HAP-1 (cell line): ENCODE data around the gene LEMD1.

ENCODE experiments used
- DNase-seq, 2 experiments: peaks; one replicate each; pipeline ENCODE4 v3.0.0-alpha.2; 2016 to 2020; ENCODE audit warnings: low spot score in 2 of 2
- H3K27me3 ChIP-seq: fragments of 250-450 bp; sonication (Bioruptor Pico); 2 replicates; pipeline ENCODE4 v1.5.1; 2020; ENCODE audit warnings: low read depth, mild to moderate bottlenecking, moderate library complexity
- H3K36me3 ChIP-seq: fragments of 250-450 bp; sonication (Bioruptor Pico); replicated peaks from 2 replicates; pipeline ENCODE4 v1.5.1; 2020; ENCODE audit warnings: mild to moderate bottlenecking
- H3K4me1 ChIP-seq: fragments of 250-450 bp; sonication (Bioruptor Pico); 2 replicates; pipeline ENCODE4 v1.5.1; 2020; ENCODE audit warnings: mild to moderate bottlenecking
- H3K4me3 ChIP-seq: fragments of 250-450 bp; sonication (Bioruptor Pico); 2 replicates; pipeline ENCODE4 v1.5.1; 2020; ENCODE audit warnings: mild to moderate bottlenecking, moderate library complexity
- H3K9me3 ChIP-seq: fragments of 250-450 bp; sonication (Bioruptor Pico); 2 replicates; pipeline ENCODE4 v1.5.1; 2020; ENCODE audit warnings: mild to moderate bottlenecking, moderate library complexity
- in situ Hi-C: fragments of 300-500 bp; cut with MboI; formaldehyde crosslinking; loops from 3 replicates; pipeline ENCODE4 v1.14.3; 2020; ENCODE audit warnings: low sequenced_read_pairs, inconsistent platforms, mixed read lengths

LEMD1 gene, protein sequence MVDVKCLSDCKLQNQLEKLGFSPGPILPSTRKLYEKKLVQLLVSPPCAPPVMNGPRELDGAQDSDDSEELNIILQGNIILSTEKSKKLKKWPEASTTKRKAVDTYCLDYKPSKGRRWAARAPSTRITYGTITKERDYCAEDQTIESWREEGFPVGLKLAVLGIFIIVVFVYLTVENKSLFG

DNA sequence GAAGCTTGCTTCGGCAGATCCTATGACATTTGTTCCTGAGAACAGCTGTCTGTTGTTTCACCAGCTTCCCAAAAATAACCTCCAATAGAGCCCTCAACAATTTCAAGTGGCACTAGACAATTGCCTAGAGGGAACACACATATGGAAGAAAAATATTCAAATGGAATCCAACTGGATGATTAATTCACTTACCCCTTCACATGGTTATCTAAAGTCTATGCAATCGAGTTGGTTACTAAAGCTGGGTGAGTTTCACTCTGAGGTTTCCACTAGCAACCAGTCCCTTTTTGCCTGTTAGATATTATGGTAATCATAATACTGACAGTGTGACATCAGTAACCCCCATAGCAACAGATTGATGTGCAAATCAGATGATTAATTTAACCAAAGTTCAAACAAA is at the start of gene LEMD1:
Gene LEMD1 (minus strand): TSS at position 259 of the 400 bp plus-strand sequence. CDS start 1,520 bp downstream, outside the sequence.
- in situ Hi-C loops: no loop called here
- H3K27me3 ChIP-seq: peaks cover 25% of the 10 kb centered on the region

DNA sequence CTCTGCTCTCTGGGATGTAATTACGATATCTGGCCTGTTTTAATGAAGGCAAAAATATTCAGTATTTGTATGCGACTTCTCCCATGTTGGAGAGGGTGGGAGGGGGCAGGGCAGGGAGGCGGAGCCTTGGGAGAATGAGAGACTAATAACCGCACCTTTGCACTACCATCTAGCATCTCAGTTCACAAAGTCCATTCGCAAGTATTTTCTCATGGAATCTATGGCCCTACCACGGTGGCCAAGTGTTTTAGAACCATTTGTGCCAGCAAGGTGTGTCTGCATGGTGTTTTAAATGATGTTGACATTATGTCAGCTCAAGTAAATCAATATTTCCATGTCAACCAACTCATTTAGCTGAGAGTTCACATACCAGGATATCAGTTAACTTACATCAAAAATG is 48.3 kb upstream of the LEMD1 start:
- in situ Hi-C loops: no loop called here
- no peaks in the 10 kb centered on the region for H3K4me1 ChIP-seq
- H3K27me3 ChIP-seq: peaks cover 12% of the 10 kb centered on the region
- no peak overlapping the region for H3K4me3 ChIP-seq
- H3K36me3 ChIP-seq: no peaks in the 10 kb centered on the region
- DNase-seq: no peak
- peaks cover 7% of the 10 kb centered on the region; the same call in 1 of the 2 replicates for H3K9me3 ChIP-seq

More for the DNA sequence above, at the start of gene LEMD1:
- DNase-seq: no peak
- no peak within 1 kb of the TSS for H3K4me3 ChIP-seq
- no peaks in the 10 kb centered on the region for H3K36me3 ChIP-seq
- no peaks in the 10 kb centered on the region for H3K9me3 ChIP-seq
- no peaks in the 10 kb centered on the region for H3K4me1 ChIP-seq

DNA sequence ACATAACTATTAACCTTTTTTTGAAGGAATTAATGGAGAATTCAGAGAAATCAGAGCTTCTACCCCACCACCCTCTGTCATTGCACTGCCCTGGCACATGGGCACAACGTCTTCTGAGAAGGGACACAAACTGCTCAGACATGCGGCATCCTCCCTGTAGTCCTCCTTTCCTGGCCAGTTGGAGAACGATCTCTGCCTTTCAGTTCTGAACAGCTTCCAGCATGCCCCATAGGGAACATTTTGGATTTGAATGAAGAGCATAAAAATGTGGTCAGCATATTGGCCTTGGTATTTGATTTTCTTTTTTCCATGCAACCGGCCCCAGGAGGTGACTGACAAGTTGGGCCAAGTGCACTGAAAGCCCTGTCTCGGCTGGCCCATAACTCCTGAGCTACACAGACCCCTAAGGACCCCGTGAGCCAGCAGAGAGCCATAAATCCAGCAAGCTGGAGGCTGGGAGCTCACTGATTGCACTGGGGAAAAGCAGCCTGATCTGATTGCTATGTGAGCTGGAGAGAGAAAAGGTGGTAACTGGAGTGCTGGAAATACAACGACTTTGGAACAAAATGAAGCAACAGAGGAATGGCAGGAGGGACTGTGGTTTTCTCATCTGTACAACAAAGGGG is 44.9 kb upstream of the LEMD1 start:
- Histone ChIP-seq H3K9me3 (no peaks in the 10 kb centered on the region), H3K36me3 (no peaks in the 10 kb centered on the region), H3K27me3 (peaks cover 28% of the 10 kb centered on the region), H3K4me1 (no peaks in the 10 kb centered on the region), H3K4me3 (no peak overlapping the region)
- no peak for DNase-seq
- in situ Hi-C loops: no loop called here

DNA sequence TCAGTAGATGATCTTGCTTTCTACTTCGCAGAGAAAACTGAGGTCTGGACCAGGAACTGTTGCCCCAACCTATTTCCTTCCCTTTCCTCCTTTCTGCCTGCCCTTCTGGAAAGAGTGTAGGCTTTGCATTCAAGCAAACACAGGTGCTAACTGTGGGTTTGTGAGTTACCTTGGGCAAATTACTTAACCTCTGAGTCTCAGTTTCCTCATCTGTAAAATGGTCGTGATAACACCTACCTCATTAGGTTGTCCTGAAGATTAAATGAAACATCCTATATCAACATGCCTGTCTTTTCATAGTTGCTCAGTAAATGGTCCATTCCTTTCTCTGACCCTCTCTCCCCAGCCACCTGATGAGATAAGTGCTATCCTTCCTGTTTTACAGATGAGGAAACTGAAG is 43.5 kb upstream of the LEMD1 start:
- in situ Hi-C loops: no loop called here
- no peaks in the 10 kb centered on the region for H3K9me3 ChIP-seq
- peaks cover 37% of the 10 kb centered on the region for H3K27me3 ChIP-seq
- no peaks in the 10 kb centered on the region for H3K36me3 ChIP-seq
- H3K4me3 ChIP-seq: no peak overlapping the region
- no peaks in the 10 kb centered on the region for H3K4me1 ChIP-seq
- no peak for DNase-seq

DNA sequence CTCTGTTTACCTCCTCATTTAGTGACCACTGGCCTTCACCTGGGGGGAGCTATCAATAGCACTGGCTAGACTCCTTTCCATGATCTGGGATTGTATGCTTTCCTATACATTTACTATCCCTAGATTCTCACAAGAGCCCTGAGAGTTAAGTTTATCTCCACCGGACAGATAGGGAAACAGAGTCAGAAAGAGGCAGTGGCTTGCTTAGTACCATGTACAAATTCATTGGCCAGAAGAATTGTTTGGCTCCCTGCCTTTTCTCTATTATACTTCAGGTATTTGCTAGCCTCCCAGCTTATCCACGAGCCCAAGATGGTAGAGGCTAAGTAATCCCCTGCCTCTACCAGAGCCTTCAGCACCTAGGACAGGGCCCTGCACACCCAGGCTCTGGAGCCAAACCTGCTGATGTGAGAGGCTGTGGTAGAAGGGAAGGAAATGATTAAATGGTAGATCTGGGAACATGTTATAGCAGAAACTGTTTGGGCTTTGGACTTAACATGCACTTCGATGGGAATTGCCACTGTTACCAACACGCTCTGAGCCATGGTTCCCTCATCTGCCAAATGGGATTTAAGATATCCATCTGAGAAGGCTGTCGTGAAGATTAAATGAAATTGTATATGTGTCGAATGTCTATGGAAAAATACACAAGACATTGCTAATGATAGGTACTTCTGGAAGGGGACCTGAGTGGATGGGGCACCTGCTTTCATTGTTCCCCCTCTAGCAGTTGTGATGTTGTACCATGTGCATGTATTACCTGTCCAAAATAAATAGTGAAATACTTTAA is 37.1 kb upstream of the LEMD1 start:
- H3K4me3 ChIP-seq: no peak overlapping the region
- no peaks in the 10 kb centered on the region for H3K9me3 ChIP-seq
- in situ Hi-C loops: no loop called here
- H3K4me1 ChIP-seq: peaks cover 3% of the 10 kb centered on the region; the same call in 1 of the 2 replicates
- DNase-seq: peak; percentile 40 to 76
- H3K36me3 ChIP-seq: no peaks in the 10 kb centered on the region
- peaks cover 78% of the 10 kb centered on the region for H3K27me3 ChIP-seq

DNA sequence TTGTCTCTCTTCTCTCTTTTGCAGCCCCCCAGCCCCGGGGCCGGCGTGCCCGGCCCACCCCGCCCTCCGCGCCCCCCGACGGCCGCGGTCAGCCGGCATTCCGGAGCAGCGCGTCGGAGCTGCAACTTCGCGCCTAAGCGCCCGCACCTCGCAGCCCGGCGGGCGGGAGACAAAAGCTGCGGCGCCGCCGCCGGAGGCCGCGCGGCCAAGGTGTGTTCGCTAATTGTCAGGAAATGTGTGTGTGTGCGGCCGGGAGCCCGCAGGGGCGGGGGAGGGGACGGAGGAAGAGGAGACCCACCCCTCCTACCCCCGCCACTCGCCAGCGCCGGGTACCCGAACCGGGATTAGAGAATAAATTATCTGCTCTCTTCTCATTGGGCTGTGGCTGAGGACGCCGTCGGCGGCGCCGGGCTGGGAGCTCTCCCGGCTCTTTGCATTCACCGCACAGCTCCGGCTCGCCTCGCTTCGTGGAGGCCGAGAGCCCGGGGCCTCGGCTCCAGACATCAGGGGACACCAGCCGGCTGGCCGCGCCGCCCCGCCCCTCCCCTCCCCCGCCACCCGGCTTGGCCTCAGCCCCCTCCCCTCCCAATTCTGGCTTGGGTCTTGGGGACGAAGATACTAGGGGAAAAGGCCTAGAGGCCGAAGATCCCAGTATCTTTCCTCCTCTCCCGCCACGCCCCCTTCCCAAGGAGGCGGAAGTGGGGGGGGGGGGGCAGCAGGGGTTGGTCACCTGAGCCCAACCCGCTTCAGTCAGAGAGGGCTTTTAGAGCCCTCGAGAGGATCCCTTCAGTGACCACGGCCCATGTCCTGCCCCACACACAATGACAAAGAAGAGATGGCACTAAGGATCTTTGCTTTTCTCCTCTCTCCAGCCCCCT is 35.3 kb upstream of the LEMD1 start:
- DNase-seq: peak; percentile 39 to 62
- Histone ChIP-seq H3K4me3 (peak overlapping the region; percentile 24), H3K4me1 (peaks cover 3% of the 10 kb centered on the region; the same call in 1 of the 2 replicates), H3K9me3 (no peaks in the 10 kb centered on the region), H3K36me3 (no peaks in the 10 kb centered on the region), H3K27me3 (peaks cover 77% of the 10 kb centered on the region)
- in situ Hi-C loops: no loop called here

DNA sequence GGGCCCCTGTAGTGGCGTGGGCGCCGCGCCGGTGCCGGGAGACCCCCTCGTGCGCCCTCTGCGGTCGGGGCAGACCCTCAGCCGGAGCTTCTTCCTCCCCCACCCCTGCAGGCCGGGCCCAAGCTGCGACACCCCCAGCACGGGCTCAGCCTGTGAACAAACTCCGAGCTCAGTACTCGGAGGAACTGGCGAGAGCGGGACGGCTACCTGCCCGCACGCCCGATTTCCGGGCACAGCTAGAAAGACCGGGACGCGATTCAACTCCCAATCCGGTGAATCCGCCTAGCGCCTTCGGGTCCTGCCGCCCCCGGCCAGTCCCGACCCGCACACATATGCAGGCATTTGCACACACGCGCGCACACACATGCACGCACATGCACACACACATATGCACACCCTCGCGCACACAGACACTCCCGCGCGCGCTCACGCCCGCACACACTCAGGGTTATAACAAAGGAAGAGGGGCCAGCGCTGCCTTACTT is 34.6 kb upstream of the LEMD1 start:
- Histone ChIP-seq H3K9me3 (no peaks in the 10 kb centered on the region), H3K36me3 (no peaks in the 10 kb centered on the region), H3K4me1 (peaks cover 3% of the 10 kb centered on the region), H3K4me3 (peak overlapping the region; percentile 24), H3K27me3 (peaks cover 75% of the 10 kb centered on the region)
- no peak for DNase-seq
- in situ Hi-C loops: no loop called here

DNA sequence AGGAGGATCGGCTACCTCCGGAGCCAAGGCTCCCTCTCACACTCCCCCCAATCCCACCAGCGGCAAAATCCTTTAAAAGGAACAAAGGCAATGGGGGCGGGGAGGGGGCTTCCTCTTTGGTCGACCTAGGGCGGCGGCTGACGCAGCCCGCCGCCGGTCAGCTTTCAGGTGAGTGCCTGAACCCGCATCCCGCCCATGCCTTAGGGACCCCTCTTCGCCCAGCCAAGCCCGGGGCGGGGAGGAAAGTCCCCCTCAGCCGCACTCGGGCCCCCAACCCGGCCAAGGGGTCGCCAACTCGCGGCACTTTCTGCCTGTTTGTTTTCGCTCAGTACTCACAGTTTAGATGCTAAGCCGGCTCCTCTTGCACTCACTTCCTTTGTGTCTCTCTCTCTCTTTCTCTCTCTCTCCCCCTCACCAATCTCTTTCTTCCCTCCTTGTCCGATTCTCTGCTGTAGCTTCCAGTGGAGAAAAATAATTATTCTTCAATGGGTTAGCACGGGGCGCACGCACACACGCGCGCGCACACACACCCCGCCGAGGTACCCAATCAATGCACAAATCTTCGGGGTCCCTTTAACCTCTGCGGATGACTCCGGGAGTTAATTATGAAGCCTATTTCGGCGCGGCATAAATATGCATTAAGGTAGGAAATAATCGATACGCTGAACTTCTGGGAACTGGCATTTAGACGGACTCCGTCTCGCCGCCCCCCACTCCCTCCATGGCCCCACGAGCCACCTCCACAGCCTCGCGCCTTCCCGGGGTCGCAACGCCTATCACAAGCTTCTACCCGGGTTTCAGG is 33.9 kb upstream of the LEMD1 start, which contains the start of gene BLACAT1:
Gene BLACAT1 (minus strand): TSS at position 465 of the 802 bp plus-strand sequence.
- in situ Hi-C loops: no loop called here
- H3K4me3 ChIP-seq: peak within 1 kb of the TSS; percentile 24
- peaks cover 10% of the 10 kb centered on the region for H3K4me1 ChIP-seq
- H3K27me3 ChIP-seq: peaks cover 69% of the 10 kb centered on the region
- no peak for DNase-seq
- H3K9me3 ChIP-seq: no peaks in the 10 kb centered on the region
- no peaks in the 10 kb centered on the region for H3K36me3 ChIP-seq

DNA sequence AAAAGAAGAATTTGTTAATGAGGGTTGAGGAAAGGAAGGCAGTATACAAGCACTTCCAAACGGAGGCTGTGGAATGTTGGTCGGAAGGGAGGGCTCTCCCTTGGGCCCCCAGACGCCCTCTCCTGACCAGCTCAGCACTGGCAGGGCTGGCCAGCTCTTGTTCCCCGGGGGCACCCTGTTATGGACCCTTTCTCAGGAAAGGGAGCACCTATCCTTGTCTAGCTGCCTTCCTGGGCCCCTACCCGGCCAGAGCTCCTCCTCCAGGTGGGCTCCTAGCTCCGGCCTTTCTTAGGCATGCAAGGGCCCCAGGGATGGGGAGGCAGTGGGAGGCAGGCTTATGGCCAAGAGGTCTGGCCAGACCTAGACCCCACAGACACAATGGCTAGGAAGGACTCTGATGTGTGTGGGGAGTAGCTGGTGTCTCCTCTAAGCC is 33.1 kb upstream of the LEMD1 start:
- Histone ChIP-seq H3K36me3 (no peaks in the 10 kb centered on the region), H3K4me1 (peaks cover 11% of the 10 kb centered on the region), H3K9me3 (no peaks in the 10 kb centered on the region), H3K4me3 (no peak overlapping the region), H3K27me3 (peaks cover 69% of the 10 kb centered on the region)
- in situ Hi-C loops: no loop called here
- no peak for DNase-seq

DNA sequence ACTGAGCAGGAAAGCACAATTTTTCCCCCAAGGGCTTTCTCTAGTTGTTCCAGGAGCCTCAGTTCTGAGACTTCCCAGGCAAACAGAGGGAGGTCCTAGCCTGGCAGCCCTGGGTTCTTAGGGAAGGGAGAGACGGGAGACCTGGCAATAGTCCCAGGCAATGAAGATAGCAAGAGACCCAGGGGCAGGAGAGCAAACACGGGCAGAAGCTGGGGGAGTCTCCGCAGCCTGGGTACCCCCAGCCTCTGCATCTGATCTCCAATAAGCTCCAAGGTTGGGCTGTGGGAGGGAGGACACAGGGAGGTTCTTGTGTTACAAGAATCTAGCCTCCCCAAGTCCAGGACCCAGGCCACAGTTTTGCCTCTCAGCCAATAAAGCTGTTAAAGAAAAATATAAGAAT is 31.6 kb upstream of the LEMD1 start:
- Histone ChIP-seq H3K27me3 (peaks cover 55% of the 10 kb centered on the region), H3K4me3 (no peak overlapping the region), H3K9me3 (no peaks in the 10 kb centered on the region), H3K36me3 (no peaks in the 10 kb centered on the region), H3K4me1 (peaks cover 18% of the 10 kb centered on the region)
- DNase-seq: no peak
- in situ Hi-C loops: no loop called here

DNA sequence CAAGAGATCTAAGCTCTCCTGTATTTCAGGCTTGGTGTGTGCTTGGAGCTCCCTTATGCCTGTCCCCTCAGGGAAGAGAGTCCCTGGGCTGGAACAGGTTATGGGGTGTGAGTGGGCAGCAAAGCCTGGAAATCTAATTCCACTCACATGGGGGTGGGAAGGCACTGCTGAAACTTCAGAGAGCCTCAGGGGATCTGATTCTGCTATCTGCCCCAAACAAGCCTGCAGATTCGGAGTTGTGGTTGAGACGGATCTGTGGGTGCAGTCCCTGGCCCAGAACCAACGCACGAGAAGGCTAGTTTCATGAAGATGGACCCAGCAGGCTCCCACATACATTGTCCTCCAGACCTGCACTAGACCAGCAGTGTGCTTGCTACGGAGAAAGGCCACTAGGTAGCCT is 31.1 kb upstream of the LEMD1 start:
- no peaks in the 10 kb centered on the region for H3K36me3 ChIP-seq
- peaks cover 22% of the 10 kb centered on the region for H3K4me1 ChIP-seq
- in situ Hi-C loops: no loop called here
- H3K9me3 ChIP-seq: no peaks in the 10 kb centered on the region
- peaks cover 51% of the 10 kb centered on the region for H3K27me3 ChIP-seq
- H3K4me3 ChIP-seq: no peak overlapping the region
- DNase-seq: no peak

DNA sequence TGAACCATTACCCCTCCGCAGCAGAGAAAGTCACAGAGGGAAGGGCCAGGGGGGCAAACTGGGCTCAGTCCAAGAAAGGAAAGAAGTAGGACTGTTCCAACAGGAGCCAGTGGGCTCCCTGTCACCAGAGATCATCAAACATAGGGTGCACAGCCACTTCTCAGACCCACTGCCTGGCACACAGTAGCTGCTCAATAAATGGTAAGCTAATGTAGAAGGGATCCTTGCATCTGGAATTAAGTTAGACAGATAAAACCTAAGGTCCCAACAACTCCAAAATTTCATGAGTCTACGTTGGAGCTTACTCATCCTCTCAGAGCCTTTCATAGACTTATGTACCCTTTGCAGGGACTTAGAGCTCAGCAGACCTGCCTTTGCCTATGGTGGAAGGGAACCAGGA is 30.5 kb upstream of the LEMD1 start:
- no peaks in the 10 kb centered on the region for H3K9me3 ChIP-seq
- peaks cover 46% of the 10 kb centered on the region for H3K27me3 ChIP-seq
- H3K36me3 ChIP-seq: no peaks in the 10 kb centered on the region
- no peak overlapping the region for H3K4me3 ChIP-seq
- H3K4me1 ChIP-seq: peaks cover 28% of the 10 kb centered on the region
- in situ Hi-C loops: no loop called here
- no peak for DNase-seq
